HEK293 (cell line): Measurements from ENCODE around the gene LHX4.

Source experiments
- CTCF ChIP-seq: fragments of 450-650 bp; formaldehyde crosslinking; IDR thresholded peaks from 2 replicates; pipeline ENCODE4 v1.5.1; 2016; ENCODE audit warnings: missing biosample characterization, missing genetic modification characterization
- YY1 ChIP-seq: fragments of 450-650 bp; formaldehyde crosslinking; IDR thresholded peaks from 2 replicates; pipeline ENCODE4 v1.5.1; 2018; ENCODE audit warnings: missing biosample characterization, missing genetic modification characterization
- ZNF140 ChIP-seq: fragments of 450-650 bp; formaldehyde crosslinking; IDR thresholded peaks from 2 replicates; pipeline ENCODE4 v1.5.1; 2016; ENCODE audit warnings: missing biosample characterization, missing genetic modification characterization
- ZNF596 ChIP-seq: fragments of 450-650 bp; IDR thresholded peaks from 2 replicates; pipeline ENCODE4 v1.5.0; 2018; ENCODE audit warnings: missing biosample characterization, mild to moderate bottlenecking, missing genetic modification characterization, moderate library complexity
- ZNF791 ChIP-seq: fragments of 450-650 bp; formaldehyde crosslinking; IDR thresholded peaks from 2 replicates; pipeline ENCODE4 v1.5.1; 2016; ENCODE audit warnings: missing biosample characterization, missing genetic modification characterization

- TF ChIP-seq ZNF596 (tag by site-specific recombination): no peak
- TF ChIP-seq ZNF140: no peak
- TF ChIP-seq CTCF (tag by site-specific recombination): no peak
- no peak for TF ChIP-seq ZNF791
- TF ChIP-seq YY1: no peak
Measured at GRCh38 chr1:180196436-180197003, 33.5 kb upstream of the LHX4 start.
